Measurements from ENCODE around the gene RFTN1. TPM values are rescaled to one million over a fixed set of nuclear protein-coding genes. Genes with fewer than 3 reads are reported as not detected.

RFTN1 gene
- total RNA-seq, 1 donor from 2014 or later, result 41.8 TPM

DNA sequence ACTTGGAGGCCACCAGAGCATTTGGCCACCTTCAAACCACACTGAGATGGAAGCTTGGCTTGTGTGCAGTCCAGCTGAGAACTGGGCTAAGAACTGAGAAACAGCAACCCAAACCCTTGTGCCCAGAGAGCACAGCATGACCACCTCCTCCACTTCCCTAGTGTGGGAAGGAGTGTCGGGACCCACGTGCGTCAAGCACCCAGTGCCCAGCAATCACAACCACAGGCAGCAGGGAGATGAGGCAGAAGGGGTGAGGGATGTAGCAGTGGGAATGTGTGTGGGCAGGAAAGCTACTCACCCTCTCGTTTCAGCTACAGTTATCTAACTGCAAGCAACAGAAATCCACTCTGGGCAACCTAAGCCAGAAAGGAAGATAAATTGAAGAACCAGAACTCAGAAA is 25.0 kb upstream of the RFTN1 start:
- Mint-ChIP-seq H3K4me1 (ENCODE audit: unreplicated experiment) (peaks cover 3% of the 10 kb centered on the region), H3K4me3 (ENCODE audit: unreplicated experiment) (no peak overlapping the region), H3K27ac (ENCODE audit: unreplicated experiment) (no peak overlapping the region), H3K36me3 (ENCODE audit: low read depth, unreplicated experiment) (no peaks in the 10 kb centered on the region), H3K27me3 (ENCODE audit: unreplicated experiment) (peaks cover 2% of the 10 kb centered on the region), H3K9me3 (ENCODE audit: unreplicated experiment) (no peaks in the 10 kb centered on the region)
- TF ChIP-seq, protein P1, sequence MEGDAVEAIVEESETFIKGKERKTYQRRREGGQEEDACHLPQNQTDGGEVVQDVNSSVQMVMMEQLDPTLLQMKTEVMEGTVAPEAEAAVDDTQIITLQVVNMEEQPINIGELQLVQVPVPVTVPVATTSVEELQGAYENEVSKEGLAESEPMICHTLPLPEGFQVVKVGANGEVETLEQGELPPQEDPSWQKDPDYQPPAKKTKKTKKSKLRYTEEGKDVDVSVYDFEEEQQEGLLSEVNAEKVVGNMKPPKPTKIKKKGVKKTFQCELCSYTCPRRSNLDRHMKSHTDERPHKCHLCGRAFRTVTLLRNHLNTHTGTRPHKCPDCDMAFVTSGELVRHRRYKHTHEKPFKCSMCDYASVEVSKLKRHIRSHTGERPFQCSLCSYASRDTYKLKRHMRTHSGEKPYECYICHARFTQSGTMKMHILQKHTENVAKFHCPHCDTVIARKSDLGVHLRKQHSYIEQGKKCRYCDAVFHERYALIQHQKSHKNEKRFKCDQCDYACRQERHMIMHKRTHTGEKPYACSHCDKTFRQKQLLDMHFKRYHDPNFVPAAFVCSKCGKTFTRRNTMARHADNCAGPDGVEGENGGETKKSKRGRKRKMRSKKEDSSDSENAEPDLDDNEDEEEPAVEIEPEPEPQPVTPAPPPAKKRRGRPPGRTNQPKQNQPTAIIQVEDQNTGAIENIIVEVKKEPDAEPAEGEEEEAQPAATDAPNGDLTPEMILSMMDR (IDR thresholded peaks at IDR 0.05; ENCODE audit: unreplicated experiment), result no peak
- DNase-seq (ENCODE audit: low spot score), result no peak

DNA sequence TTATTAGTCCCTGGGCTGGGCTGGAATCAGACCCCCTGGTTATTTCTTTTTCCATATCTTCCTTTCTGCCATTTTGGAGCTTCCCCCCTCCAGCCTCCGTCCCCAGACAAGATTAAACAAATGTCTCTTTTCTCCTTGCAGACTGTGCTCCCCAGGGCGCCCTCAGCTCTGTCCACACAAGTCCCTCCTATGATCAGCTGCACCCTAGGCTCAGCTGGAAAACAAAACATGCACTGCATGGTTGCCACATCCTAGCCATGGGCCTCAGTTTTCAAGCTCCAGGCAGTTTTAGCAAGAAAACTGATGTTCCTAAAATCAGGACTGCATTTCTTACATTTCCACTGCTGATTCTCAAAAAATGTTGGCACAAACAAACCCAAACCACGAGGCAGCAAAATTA is 23.5 kb upstream of the RFTN1 start:
- H3K9me3 Mint-ChIP-seq (ENCODE audit: unreplicated experiment), result no peaks in the 10 kb centered on the region
- no peak overlapping the region for H3K27ac Mint-ChIP-seq (ENCODE audit: unreplicated experiment)
- peaks cover 2% of the 10 kb centered on the region for H3K27me3 Mint-ChIP-seq (ENCODE audit: unreplicated experiment)
- H3K4me1 Mint-ChIP-seq (ENCODE audit: unreplicated experiment), result no peaks in the 10 kb centered on the region
- no peaks in the 10 kb centered on the region for H3K36me3 Mint-ChIP-seq (ENCODE audit: low read depth, unreplicated experiment)
- DNase-seq (ENCODE audit: low spot score), result no peak
- TF ChIP-seq, protein P1 (IDR thresholded peaks at IDR 0.05; ENCODE audit: unreplicated experiment), result no peak
- no peak overlapping the region for H3K4me3 Mint-ChIP-seq (ENCODE audit: unreplicated experiment)

DNA sequence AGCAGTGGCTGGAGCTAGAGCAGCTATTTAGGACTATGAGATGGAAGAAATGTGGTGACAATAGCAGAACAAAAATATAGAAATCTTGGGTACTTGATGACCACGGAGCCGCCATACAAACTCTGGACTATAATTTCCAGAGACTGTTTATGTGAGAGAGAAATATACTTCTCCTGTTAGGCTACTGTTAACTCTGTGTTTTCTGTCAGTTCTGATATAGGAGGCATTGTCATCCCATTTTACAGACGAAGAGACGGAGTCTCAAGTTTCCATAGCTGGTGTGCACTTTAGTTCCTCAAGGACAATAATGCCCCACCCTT is 22.8 kb upstream of the RFTN1 start:
- peaks cover 2% of the 10 kb centered on the region for H3K27me3 Mint-ChIP-seq (ENCODE audit: unreplicated experiment)
- no peak for DNase-seq (ENCODE audit: low spot score)
- H3K27ac Mint-ChIP-seq (ENCODE audit: unreplicated experiment), result no peak overlapping the region
- TF ChIP-seq, protein P1 (IDR thresholded peaks at IDR 0.05; ENCODE audit: unreplicated experiment), result no peak
- no peaks in the 10 kb centered on the region for H3K36me3 Mint-ChIP-seq (ENCODE audit: low read depth, unreplicated experiment)
- no peaks in the 10 kb centered on the region for H3K9me3 Mint-ChIP-seq (ENCODE audit: unreplicated experiment)
- H3K4me1 Mint-ChIP-seq (ENCODE audit: unreplicated experiment), result no peaks in the 10 kb centered on the region
- no peak overlapping the region for H3K4me3 Mint-ChIP-seq (ENCODE audit: unreplicated experiment)

DNA sequence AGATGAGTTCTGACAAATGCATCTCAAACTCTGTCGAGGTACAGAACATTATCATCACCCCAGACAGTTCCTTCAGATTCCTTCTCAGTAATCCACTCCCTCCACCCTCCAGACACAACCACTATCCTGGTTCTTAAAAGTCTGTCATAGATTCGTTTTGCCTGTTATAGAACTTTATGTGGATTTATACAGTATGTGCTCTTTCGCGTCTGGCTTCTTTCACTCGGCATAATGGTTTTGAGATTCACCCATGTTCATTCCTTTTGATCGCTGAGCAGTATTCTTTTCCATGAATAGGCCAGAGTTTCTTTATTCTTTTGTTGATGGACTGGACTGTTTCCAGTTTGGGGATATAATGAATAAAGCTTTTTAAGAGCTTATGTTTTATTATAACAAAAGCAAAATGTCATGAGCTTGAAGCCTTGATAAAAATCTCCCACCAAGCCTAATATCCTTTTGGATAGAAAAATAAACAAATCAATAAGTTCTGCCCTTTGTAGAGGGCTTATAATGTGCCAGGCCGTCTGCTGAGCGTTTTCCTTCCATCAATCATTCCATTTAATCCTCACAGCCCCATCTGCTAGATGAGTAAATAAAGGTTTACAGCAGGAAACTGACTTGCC is 21.3 kb upstream of the RFTN1 start:
- no peaks in the 10 kb centered on the region for H3K9me3 Mint-ChIP-seq (ENCODE audit: unreplicated experiment)
- no peak for DNase-seq (ENCODE audit: low spot score)
- no peak overlapping the region for H3K4me3 Mint-ChIP-seq (ENCODE audit: unreplicated experiment)
- TF ChIP-seq, protein P1 (IDR thresholded peaks at IDR 0.05; ENCODE audit: unreplicated experiment), result no peak
- no peaks in the 10 kb centered on the region for H3K4me1 Mint-ChIP-seq (ENCODE audit: unreplicated experiment)
- H3K27ac Mint-ChIP-seq (ENCODE audit: unreplicated experiment), result no peak overlapping the region
- peaks cover 2% of the 10 kb centered on the region for H3K27me3 Mint-ChIP-seq (ENCODE audit: unreplicated experiment)
- no peaks in the 10 kb centered on the region for H3K36me3 Mint-ChIP-seq (ENCODE audit: low read depth, unreplicated experiment)

DNA sequence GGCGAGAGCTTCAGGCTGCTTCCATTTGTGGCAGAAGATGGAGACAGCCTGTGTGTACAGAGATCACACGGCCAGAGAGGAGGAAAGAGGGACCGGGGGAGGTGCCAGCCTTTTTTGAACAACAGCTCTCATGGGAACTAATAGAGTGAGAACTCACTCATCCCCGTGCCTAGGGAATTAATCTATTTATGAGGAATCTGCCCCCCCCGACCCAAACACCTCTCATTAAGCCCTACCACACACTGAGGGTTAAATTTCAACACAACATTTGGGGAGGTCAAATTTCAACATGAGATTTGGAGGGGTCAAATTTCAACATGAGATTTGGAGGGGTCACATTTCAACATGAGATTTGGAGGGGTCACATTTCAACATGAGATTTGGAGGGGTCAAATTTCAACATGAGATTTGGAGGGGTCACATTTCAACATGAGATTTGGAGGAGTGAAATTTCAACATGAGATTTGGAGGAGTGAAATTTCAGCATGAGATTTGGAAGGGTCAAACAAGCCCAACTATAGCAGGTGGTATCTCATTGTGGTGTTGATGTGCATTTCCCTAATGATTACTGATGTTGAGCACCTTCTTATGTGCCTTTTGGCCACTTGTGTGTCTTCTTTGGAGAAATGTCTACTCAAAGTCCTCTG is 20.6 kb upstream of the RFTN1 start:
- H3K4me1 Mint-ChIP-seq (ENCODE audit: unreplicated experiment), result no peaks in the 10 kb centered on the region
- no peaks in the 10 kb centered on the region for H3K36me3 Mint-ChIP-seq (ENCODE audit: low read depth, unreplicated experiment)
- no peaks in the 10 kb centered on the region for H3K9me3 Mint-ChIP-seq (ENCODE audit: unreplicated experiment)
- no peak overlapping the region for H3K27ac Mint-ChIP-seq (ENCODE audit: unreplicated experiment)
- H3K27me3 Mint-ChIP-seq (ENCODE audit: unreplicated experiment), result peaks cover 2% of the 10 kb centered on the region
- DNase-seq (ENCODE audit: low spot score), result no peak
- no peak overlapping the region for H3K4me3 Mint-ChIP-seq (ENCODE audit: unreplicated experiment)
- TF ChIP-seq, protein P1 (IDR thresholded peaks at IDR 0.05; ENCODE audit: unreplicated experiment), result no peak
